OCI-LY7 (cell line): ENCODE measurements around the gene ADRA2B. TPM values are rescaled to one million over a fixed set of nuclear protein-coding genes. Genes with fewer than 3 reads are reported as not detected.
"Not testable (repeated sequence)": the region's sequence is repeated elsewhere in the genome, so short reads cannot be mapped to it uniquely, and the experiment has no call there.

ENCODE experiments used
- BruUV-seq: library from RNA; stranded (reverse); fragments of 400-500 nt; replicated peaks from 2 replicates; lab custom pipeline; 2021; lab: Mats Ljungman, UMichigan
- CTCF ChIA-PET: fragments of 300-600 bp; sonication (Branson Sonifier 250); formaldehyde crosslinking; loops from one replicate; lab custom pipeline; 2022; ENCODE audit warnings: antibody characterized with exemption; ENCODE audit not compliant: unreplicated experiment; lab: Charles Lee
- POLR2A ChIA-PET: fragments of 300-600 bp; sonication (Branson Sonifier 250); formaldehyde crosslinking; loops from one replicate; lab custom pipeline; 2022; ENCODE audit warnings: antibody characterized with exemption; lab: Charles Lee
- DNase-seq: peaks from one replicate; pipeline ENCODE4 v3.0.0-alpha.2; 2015; ENCODE audit warnings: low spot score
- H2AFZ ChIP-seq: fragments of 200-600 bp; sonication (generic), shearing (Covaris generic); 2 replicates; pipeline ENCODE4 v1.6.1; 2014; ENCODE audit warnings: mild to moderate bottlenecking, antibody characterized with exemption, low read length, moderate library complexity
- H3K27ac ChIP-seq: fragments of 200-600 bp; sonication (generic); 2 replicates; pipeline ENCODE4 v1.5.1; 2014; ENCODE audit warnings: mixed run types, low read depth, mild to moderate bottlenecking, moderate library complexity, low read length, inconsistent platforms; ENCODE audit not compliant: poor library complexity, severe bottlenecking
- H3K36me3 ChIP-seq: fragments of 200-600 bp; sonication (generic); 2 replicates; pipeline ENCODE4 v1.6.1; 2014; ENCODE audit warnings: mild to moderate bottlenecking, antibody characterized with exemption, low read length, moderate library complexity, mixed read lengths; ENCODE audit not compliant: insufficient read depth
- H3K4me1 ChIP-seq: fragments of 200-600 bp; sonication (generic); 2 replicates; pipeline ENCODE4 v1.5.1; 2014; ENCODE audit warnings: mild to moderate bottlenecking, low read length; ENCODE audit not compliant: insufficient read depth, poor library complexity, severe bottlenecking
- H3K4me2 ChIP-seq: fragments of 200-600 bp; sonication (generic); 2 replicates; pipeline ENCODE4 v1.6.1; 2014; ENCODE audit warnings: mild to moderate bottlenecking, low read length
- H3K4me3 ChIP-seq: fragments of 200-600 bp; sonication (generic); 2 replicates; pipeline ENCODE4 v1.5.1; 2014; ENCODE audit warnings: mild to moderate bottlenecking, low read depth, low read length; ENCODE audit not compliant: poor library complexity, severe bottlenecking
- H3K79me2 ChIP-seq: fragments of 200-600 bp; sonication (generic); 2 replicates; pipeline ENCODE4 v1.6.1; 2016; ENCODE audit warnings: low read depth, mild to moderate bottlenecking, low read length, moderate library complexity, mixed read lengths; ENCODE audit not compliant: insufficient read depth
- H3K9me2 ChIP-seq: fragments of 200-600 bp; sonication (generic); 2 replicates; pipeline ENCODE4 v1.6.1; 2016; ENCODE audit warnings: mild to moderate bottlenecking, low read length, mixed read lengths; ENCODE audit not compliant: insufficient read depth
- H3K9me3 ChIP-seq: fragments of 200-600 bp; sonication (generic); 2 replicates; pipeline ENCODE4 v1.6.1; 2014; ENCODE audit warnings: mild to moderate bottlenecking, mixed run types, low read length, mixed read lengths
- H4K20me1 ChIP-seq: fragments of 200-600 bp; sonication (generic); 2 replicates; pipeline ENCODE4 v1.6.1; 2014; ENCODE audit warnings: mild to moderate bottlenecking, antibody characterized with exemption, low read length, moderate library complexity, mixed read lengths; ENCODE audit not compliant: insufficient read depth
- EZH2phosphoT487 ChIP-seq: fragments of 200-600 bp; sonication (generic); IDR thresholded peaks from 2 replicates; pipeline ENCODE4 v1.6.1; 2018; ENCODE audit warnings: low read depth, borderline replicate concordance, mild to moderate bottlenecking, mixed run types, antibody characterized with exemption, low read length, moderate library complexity, mixed read lengths
- intact Hi-C: fragments of 100-400 bp; cut with micrococcal nuclease; formaldehyde crosslinking; loops from one replicate; pipeline ENCODE4 v1.10.0; 2022; ENCODE audit not compliant: unreplicated experiment
- total RNA-seq, 2 experiments: library from RNA; depleted of rRNA in 1 of 2; stranded (reverse); fragments of >200 nt in 1 of 2; shearing (Covaris generic) in 1 of 2; gene quantifications; 2 replicates each; pipeline ENCODE4 v1.2.3, GENCODE V29; 2014 to 2022
- TF ChIP-seq, protein P1 (sequence below): fragments of 200-600 bp; sonication (generic); conservative IDR thresholded peaks from 2 replicates; pipeline ENCODE4 v1.5.1; 2014; ENCODE audit warnings: mild to moderate bottlenecking, antibody characterized with exemption, low read length, moderate library complexity, mixed read lengths

Gene ADRA2B
- total RNA-seq, 2 experiments from 2014 or later, result 0.06 to 0.11 TPM

GRCh38 chr2:96143231-96143847, 27.0 kb upstream of the ADRA2B start:
- H3K4me2 ChIP-seq, result peak overlapping the region; percentile 98
- ChIA-PET POLR2A (interaction anchor here (1.3 to 1.4 kb wide), 2 partner anchors 19 to 21 kb away, joined by 4 to 5 read pairs; no protein-coding TSS in a partner anchor), CTCF (interaction anchor here (0.6 to 3.7 kb wide), 3 partner anchors 20 to 120 kb away, joined by 3 to 22 read pairs (median 3); no protein-coding TSS in a partner anchor)
- no TSS peak for BruUV-seq
- DNase-seq, result peak; percentile 34
- intact Hi-C loops, result loop anchor here (5.0 kb wide), 1 partner anchor 99 kb away; no protein-coding TSS in a partner anchor
- peaks cover 55% of the 10 kb centered on the region for H3K4me1 ChIP-seq
- H3K4me3 ChIP-seq, result peak overlapping the region; percentile 97
- TF ChIP-seq EZH2phosphoT487, result no peak
- no peak overlapping the region for H2AFZ ChIP-seq
- peaks cover 33% of the 10 kb centered on the region for H3K36me3 ChIP-seq
- peaks cover 29% of the 10 kb centered on the region for H3K79me2 ChIP-seq
- no peaks in the 10 kb centered on the region for H3K9me3 ChIP-seq
- no peaks in the 10 kb centered on the region for H4K20me1 ChIP-seq
- H3K9me2 ChIP-seq, result no peaks in the 10 kb centered on the region
- peak overlapping the region; percentile 97 for H3K27ac ChIP-seq

GRCh38 chr2:96142217-96143113, 26.1 kb upstream of the ADRA2B start:
- Histone ChIP-seq H2AFZ (no peak overlapping the region), H3K36me3 (peaks cover 33% of the 10 kb centered on the region), H3K4me1 (peaks cover 46% of the 10 kb centered on the region), H3K27ac (peak overlapping the region; percentile 97), H3K79me2 (peaks cover 29% of the 10 kb centered on the region), H3K9me3 (no peaks in the 10 kb centered on the region), H4K20me1 (no peaks in the 10 kb centered on the region), H3K9me2 (no peaks in the 10 kb centered on the region), H3K4me3 (peak overlapping the region; percentile 97), H3K4me2 (peak overlapping the region; percentile 98)
- no TSS peak for BruUV-seq
- TF ChIP-seq, protein P1, sequence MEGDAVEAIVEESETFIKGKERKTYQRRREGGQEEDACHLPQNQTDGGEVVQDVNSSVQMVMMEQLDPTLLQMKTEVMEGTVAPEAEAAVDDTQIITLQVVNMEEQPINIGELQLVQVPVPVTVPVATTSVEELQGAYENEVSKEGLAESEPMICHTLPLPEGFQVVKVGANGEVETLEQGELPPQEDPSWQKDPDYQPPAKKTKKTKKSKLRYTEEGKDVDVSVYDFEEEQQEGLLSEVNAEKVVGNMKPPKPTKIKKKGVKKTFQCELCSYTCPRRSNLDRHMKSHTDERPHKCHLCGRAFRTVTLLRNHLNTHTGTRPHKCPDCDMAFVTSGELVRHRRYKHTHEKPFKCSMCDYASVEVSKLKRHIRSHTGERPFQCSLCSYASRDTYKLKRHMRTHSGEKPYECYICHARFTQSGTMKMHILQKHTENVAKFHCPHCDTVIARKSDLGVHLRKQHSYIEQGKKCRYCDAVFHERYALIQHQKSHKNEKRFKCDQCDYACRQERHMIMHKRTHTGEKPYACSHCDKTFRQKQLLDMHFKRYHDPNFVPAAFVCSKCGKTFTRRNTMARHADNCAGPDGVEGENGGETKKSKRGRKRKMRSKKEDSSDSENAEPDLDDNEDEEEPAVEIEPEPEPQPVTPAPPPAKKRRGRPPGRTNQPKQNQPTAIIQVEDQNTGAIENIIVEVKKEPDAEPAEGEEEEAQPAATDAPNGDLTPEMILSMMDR, result peak; percentile 81
- no peak for TF ChIP-seq EZH2phosphoT487
- ChIA-PET CTCF (interaction anchor here (0.6 to 3.7 kb wide), 3 partner anchors 31 to 120 kb away, joined by 3 to 22 read pairs (median 5); no protein-coding TSS in a partner anchor), POLR2A (interaction anchor here (1.2 to 1.6 kb wide), 4 partner anchors 20 to 33 kb away, joined by 4 to 5 read pairs (median 4); no protein-coding TSS in a partner anchor)
- DNase-seq, result peak; percentile 70
- intact Hi-C loops, result loop anchor here (5.0 kb wide), 1 partner anchor 100 kb away; no protein-coding TSS in a partner anchor

- peaks cover 33% of the 10 kb centered on the region for H3K36me3 ChIP-seq
- ChIA-PET POLR2A (interaction anchor here (1.2 to 1.6 kb wide), 2 partner anchors 33 to 34 kb away, joined by 4 to 5 read pairs; no protein-coding TSS in a partner anchor), CTCF (interaction anchor here (3.7 kb wide), 1 partner anchor 32 kb away, joined by 22 read pairs; no protein-coding TSS in a partner anchor)
- peaks cover 29% of the 10 kb centered on the region for H3K79me2 ChIP-seq
- not testable (repeated sequence) for H3K27ac ChIP-seq, H3K9me3 ChIP-seq, BruUV-seq, H2AFZ ChIP-seq, H3K9me2 ChIP-seq, H4K20me1 ChIP-seq, DNase-seq
- intact Hi-C loops, result loop anchor here (5.0 kb wide), 1 partner anchor 101 kb away; no protein-coding TSS in a partner anchor
- H3K4me3 ChIP-seq, result peak overlapping the region; percentile 97
- H3K4me2 ChIP-seq, result peak overlapping the region; percentile 98
- H3K4me1 ChIP-seq, result peaks cover 37% of the 10 kb centered on the region
These were observed 25.2 kb upstream of the ADRA2B start for GRCh38 chr2:96141624-96141967.
